HK-2 (cell line): Measurements from ENCODE around the gene STRIP2.
"Not testable (repeated sequence)": the region's sequence is repeated elsewhere in the genome, so short reads cannot be mapped to it uniquely, and the experiment has no call there.

Experiments used
- DNase-seq: peaks from one replicate; pipeline ENCODE4 v3.0.0-alpha.2; 2018; ENCODE audit not compliant: unreplicated experiment

The STRIP2 gene

GRCh38 chr7:129530795-129531391, 96.7 kb downstream of the STRIP2 start:
- DNase-seq: peak; percentile 7

GRCh38 chr7:129531721-129532120, 97.5 kb downstream of the STRIP2 start:
- DNase-seq: no peak

- no peak for DNase-seq
Measured at GRCh38 chr7:129532375-129532774, 98.1 kb downstream of the STRIP2 start.

GRCh38 chr7:129534558-129535274, 100.5 kb downstream of the STRIP2 start:
- not testable (repeated sequence) for DNase-seq

- no peak for DNase-seq
Measured at GRCh38 chr7:129535896-129536295, 101.7 kb downstream of the STRIP2 start.

- no peak for DNase-seq
Measured at GRCh38 chr7:129536323-129536722, 102.1 kb downstream of the STRIP2 start.
